ENCODE measurements around the gene CCDC148.

Gene CCDC148

GRCh38 chr2:158207354-158207753 is 249.2 kb downstream of the CCDC148 start:
- no peak for DNase-seq (ENCODE audit: low read depth)

GRCh38 chr2:158205215-158205614 is 251.3 kb downstream of the CCDC148 start:
- no peak for DNase-seq (ENCODE audit: low read depth)

- DNase-seq (ENCODE audit: low read depth): no peak
These were observed 251.8 kb downstream of the CCDC148 start for GRCh38 chr2:158204741-158205165.

- no peak for DNase-seq (ENCODE audit: low read depth)
These were observed 254.3 kb downstream of the CCDC148 start for GRCh38 chr2:158202161-158202815.

- DNase-seq (ENCODE audit: low read depth): no peak
These were observed 256.5 kb downstream of the CCDC148 start for GRCh38 chr2:158199928-158200650.

GRCh38 chr2:158197940-158198339 is 258.6 kb downstream of the CCDC148 start:
- no peak for DNase-seq (ENCODE audit: low read depth)

GRCh38 chr2:158194229-158194628 is 262.3 kb downstream of the CCDC148 start:
- DNase-seq (ENCODE audit: low read depth): no peak

- DNase-seq (ENCODE audit: low read depth): no peak
These were observed 263.8 kb downstream of the CCDC148 start for GRCh38 chr2:158192515-158193443.

GRCh38 chr2:158191076-158191895 is 265.3 kb downstream of the CCDC148 start:
- DNase-seq (ENCODE audit: low read depth): no peak

- no peak for DNase-seq (ENCODE audit: low read depth)
These were observed 267.0 kb downstream of the CCDC148 start for GRCh38 chr2:158189526-158189925.

- DNase-seq (ENCODE audit: low read depth): no peak
These were observed 268.6 kb downstream of the CCDC148 start for GRCh38 chr2:158187908-158188307.

GRCh38 chr2:158184556-158185343 is 271.8 kb downstream of the CCDC148 start:
- DNase-seq (ENCODE audit: low read depth): no peak

- no peak for DNase-seq (ENCODE audit: low read depth)
These were observed 272.6 kb downstream of the CCDC148 start for GRCh38 chr2:158184001-158184400.

GRCh38 chr2:158182676-158183295 is 273.8 kb downstream of the CCDC148 start:
- no peak for DNase-seq (ENCODE audit: low read depth)

- DNase-seq (ENCODE audit: low read depth): no peak
These were observed 275.4 kb downstream of the CCDC148 start for GRCh38 chr2:158181171-158181570.

GRCh38 chr2:158179660-158180059 is 276.9 kb downstream of the CCDC148 start:
- no peak for DNase-seq (ENCODE audit: low read depth)

- no peak for DNase-seq (ENCODE audit: low read depth)
These were observed 277.9 kb downstream of the CCDC148 start for GRCh38 chr2:158178646-158179045.

GRCh38 chr2:158174956-158175355 is 281.6 kb downstream of the CCDC148 start:
- no peak for DNase-seq (ENCODE audit: low read depth)

GRCh38 chr2:158174495-158174894 is 282.1 kb downstream of the CCDC148 start:
- no peak for DNase-seq (ENCODE audit: low read depth)

- no peak for DNase-seq (ENCODE audit: low read depth)
These were observed 283.8 kb downstream of the CCDC148 start for GRCh38 chr2:158172719-158173118.

All from stimulated activated CD8-positive, alpha-beta memory T cell treated with anti-CD3 and anti-CD28 coated beads, Interleukin-12 subunit alpha, Interleukin-12 subunit beta, amount 100 ng/mL, for 4 hours (primary cell).